D721Med (cell line): ENCODE data around the gene NDOR1.
"Not testable (repeated sequence)": the region's sequence is repeated elsewhere in the genome, so short reads cannot be mapped to it uniquely, and the experiment has no call there.

ENCODE experiments used
- DNase-seq: peaks from one replicate; pipeline ENCODE4 v3.0.0; 2011; ENCODE audit warnings: low spot score; ENCODE audit not compliant: insufficient read length
- FAIRE-seq: peaks from 2 replicates; lab custom pipeline; 2011; peaks lifted over from hg19 to GRCh38; lab: Jason Lieb, UNC
- TF ChIP-seq, protein P1 (sequence below): IDR thresholded peaks from 2 replicates; pipeline ENCODE4 v1.5.1; 2012; ENCODE audit warnings: mild to moderate bottlenecking, control low read depth; ENCODE audit not compliant: insufficient read depth; ENCODE audit errors: missing control alignments

The NDOR1 gene

DNA sequence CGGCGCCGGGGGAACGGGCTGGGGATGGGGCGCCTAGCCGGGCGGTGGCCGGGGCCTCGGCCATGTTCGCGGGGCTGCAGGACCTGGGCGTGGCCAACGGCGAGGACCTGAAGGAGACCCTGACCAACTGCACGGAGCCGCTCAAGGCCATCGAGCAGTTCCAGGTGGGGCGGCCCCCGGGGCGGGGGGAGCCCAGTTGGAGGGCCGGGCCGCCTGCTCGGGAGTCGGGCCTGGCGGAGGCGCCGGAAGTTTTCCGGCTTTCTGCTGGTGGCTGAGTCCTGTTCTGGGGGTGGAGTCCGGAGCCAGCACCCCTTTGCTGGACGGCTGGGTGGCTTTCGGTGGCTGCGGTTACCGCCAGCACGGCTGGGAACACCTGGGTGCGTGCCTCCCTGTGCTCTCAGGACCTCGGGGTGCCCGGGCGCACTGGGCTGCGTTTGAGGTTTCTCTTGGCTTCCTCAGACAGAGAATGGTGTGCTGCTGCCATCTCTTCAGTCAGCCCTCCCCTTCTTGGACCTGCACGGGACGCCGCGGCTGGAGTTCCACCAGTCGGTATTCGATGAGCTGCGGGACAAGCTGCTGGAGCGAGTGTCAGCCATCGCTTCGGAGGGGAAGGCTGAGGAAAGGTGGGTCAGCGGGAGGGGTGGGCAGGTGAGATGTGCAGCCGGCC is 50.1 kb downstream of the NDOR1 start:
- DNase-seq, result no peak
- FAIRE-seq, result no peak
- TF ChIP-seq, protein P1, sequence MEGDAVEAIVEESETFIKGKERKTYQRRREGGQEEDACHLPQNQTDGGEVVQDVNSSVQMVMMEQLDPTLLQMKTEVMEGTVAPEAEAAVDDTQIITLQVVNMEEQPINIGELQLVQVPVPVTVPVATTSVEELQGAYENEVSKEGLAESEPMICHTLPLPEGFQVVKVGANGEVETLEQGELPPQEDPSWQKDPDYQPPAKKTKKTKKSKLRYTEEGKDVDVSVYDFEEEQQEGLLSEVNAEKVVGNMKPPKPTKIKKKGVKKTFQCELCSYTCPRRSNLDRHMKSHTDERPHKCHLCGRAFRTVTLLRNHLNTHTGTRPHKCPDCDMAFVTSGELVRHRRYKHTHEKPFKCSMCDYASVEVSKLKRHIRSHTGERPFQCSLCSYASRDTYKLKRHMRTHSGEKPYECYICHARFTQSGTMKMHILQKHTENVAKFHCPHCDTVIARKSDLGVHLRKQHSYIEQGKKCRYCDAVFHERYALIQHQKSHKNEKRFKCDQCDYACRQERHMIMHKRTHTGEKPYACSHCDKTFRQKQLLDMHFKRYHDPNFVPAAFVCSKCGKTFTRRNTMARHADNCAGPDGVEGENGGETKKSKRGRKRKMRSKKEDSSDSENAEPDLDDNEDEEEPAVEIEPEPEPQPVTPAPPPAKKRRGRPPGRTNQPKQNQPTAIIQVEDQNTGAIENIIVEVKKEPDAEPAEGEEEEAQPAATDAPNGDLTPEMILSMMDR, result no peak

DNA sequence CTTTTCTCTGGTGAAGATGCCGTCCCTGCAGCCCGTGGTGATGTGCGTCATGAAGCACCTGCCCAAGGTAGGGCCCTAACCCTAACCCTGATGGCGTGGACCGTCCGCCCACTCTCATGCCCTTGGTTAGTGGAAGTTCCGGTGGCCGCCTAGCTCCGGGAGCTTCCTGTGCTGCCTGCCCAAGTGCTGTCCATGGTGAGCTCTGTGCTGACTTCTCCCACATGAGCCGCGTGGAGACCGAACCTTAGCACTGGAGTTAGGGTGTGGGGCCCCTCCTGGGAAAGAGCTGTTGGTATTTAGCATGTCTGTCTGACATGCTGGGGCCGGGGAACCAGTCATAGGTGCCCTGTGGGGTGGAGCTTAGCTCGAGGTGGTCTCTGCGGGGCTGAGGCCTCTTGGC is 50.9 kb downstream of the NDOR1 start:
- no peak for DNase-seq
- FAIRE-seq, result no peak
- TF ChIP-seq, protein P1, result no peak

DNA sequence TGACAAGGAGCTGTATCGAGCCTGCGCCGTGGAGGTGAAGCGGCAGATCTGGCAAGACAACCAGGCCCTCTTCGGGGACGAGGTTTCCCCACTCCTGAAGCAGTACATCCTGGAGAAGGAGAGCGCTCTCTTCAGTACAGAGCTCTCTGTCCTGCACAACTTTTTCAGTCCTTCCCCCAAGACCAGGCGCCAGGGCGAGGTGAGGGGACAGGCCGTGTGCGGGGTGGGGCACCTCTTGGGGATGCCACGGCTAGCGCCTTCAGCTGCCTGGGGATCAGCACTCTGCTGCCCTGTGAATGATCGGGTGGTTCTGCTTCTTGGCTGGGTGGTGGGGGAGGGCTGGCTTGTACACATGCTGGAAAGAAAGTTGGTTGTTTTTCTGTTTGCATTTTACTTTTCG is 51.4 kb downstream of the NDOR1 start:
- FAIRE-seq, result no peak
- DNase-seq, result no peak
- TF ChIP-seq, protein P1, result no peak

DNA sequence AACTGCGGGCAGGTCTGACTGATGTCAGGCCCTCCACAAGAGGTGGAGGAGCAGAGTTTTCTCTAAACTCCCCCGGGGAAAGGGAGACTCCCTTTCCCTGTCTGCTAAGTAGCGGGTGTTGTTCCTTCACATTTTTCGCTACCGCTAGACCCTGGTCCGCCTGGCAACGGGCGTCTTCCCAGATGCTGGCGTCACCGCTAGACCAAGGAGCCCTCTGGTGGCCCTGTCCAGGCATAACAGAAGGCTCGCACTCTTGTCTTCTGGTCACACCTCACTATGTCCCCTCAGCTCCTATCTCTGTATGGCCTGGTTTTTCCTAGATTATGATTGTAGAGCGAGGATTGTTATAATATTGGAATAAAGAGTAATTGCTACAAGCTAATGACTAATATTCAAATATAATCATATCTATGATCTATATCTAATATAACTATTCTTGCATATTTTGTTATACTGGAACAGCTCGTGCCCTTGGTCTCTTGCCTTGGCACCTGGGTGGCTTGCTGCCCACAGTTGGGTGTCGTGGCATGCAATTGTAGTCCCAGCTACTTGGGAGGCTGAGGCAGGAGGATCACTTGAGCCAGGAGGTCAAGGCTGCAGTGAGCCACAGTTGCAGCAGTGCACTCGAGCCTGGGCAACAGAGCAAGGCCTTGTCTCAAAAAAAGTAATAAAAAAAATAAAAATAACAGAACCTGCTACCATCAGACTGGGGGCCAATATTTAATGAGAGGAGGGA is 56.8 kb downstream of the NDOR1 start:
- not testable (repeated sequence) for DNase-seq, FAIRE-seq

DNA sequence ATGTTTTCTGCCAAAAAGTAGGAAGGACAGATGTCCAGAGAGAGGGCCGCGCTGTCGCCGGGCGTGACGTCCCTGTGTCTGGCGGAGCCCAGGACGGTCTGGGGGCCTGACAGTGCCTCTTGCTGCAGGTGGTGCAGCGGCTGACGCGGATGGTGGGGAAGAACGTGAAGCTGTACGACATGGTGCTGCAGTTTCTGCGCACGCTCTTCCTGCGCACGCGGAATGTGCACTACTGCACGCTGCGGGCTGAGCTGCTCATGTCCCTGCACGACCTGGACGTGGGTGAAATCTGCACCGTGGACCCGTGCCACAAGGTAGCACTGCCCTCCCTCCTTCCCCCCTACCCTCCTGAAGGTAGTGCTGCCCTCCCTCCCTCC is 57.4 kb downstream of the NDOR1 start:
- no peak for DNase-seq
- no peak for FAIRE-seq
- TF ChIP-seq, protein P1, result no peak

DNA sequence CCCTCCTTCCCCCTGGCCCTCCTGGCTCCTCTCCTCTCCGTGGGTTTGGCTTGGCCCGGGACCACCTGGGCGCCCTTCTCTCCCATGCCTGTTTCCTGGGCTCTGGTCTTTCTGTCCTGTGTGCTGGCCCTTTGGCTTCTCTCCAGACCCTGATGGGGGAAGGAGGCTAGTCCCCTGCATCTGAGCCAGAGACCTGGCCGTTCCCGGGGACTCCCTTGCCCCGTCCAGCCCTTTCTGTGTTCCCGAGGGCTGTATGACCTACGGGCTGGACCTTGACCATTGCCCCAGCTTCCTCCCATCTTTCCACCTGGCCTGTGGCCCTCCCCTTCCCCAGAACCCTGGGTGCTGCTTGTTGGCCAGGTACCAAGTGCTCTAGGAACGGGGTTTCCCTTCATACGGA is 58.0 kb downstream of the NDOR1 start:
- DNase-seq (no peak), FAIRE-seq (no peak)
- TF ChIP-seq, protein P1, result no peak

DNA sequence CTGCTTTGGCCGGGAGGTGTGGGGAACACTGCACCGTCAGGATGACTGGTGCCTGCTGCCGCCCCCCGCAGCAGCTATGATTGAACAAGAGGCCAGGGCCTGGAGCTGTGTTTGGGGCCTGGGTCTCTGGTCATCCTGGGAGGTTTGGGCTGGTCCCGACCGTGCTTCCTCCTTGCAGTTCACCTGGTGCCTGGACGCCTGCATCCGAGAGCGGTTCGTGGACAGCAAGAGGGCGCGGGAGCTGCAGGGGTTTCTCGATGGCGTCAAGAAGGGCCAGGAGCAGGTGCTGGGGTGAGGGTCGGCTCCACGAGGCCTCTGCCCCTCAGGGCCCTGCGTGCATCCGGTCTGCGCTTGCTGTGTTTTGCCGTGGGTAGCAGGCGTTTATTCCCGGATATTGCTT is 58.6 kb downstream of the NDOR1 start:
- TF ChIP-seq, protein P1, result no peak
- DNase-seq (no peak), FAIRE-seq (no peak)
